HG03095 (cell line): ENCODE data around the gene SLC2A10.

Experiments
- ATAC-seq: cut with Tn5 transposase; IDR thresholded peaks from one replicate; pipeline ENCODE4 v1.9.1; 2021; ENCODE audit warnings: moderate library complexity; ENCODE audit not compliant: unreplicated experiment

Gene SLC2A10

GRCh38 chr20:46725186-46726165 is 16.0 kb downstream of the SLC2A10 start:
- no peak for ATAC-seq

DNA sequence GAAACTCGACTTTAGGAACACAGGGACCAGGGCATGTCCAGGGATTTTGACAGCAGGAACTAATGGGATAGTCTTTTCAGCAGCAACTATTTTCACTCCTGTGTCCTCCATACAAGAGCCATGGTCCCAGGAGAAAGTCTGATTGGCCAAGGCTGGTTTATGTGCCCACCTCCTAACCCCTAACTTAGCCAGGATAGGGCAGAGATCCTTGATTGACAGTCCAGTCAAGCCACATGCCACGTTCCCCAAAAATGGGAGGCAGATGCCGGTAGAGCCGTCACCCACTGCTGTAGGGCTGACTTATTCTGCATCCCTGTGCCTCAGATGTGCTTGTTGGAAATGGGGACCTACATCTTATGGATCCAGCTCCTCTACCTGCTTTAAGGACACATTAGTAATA is 22.3 kb downstream of the SLC2A10 start:
- ATAC-seq: no peak

- ATAC-seq: no peak
These were observed 26.0 kb downstream of the SLC2A10 start for GRCh38 chr20:46735436-46735835.

DNA sequence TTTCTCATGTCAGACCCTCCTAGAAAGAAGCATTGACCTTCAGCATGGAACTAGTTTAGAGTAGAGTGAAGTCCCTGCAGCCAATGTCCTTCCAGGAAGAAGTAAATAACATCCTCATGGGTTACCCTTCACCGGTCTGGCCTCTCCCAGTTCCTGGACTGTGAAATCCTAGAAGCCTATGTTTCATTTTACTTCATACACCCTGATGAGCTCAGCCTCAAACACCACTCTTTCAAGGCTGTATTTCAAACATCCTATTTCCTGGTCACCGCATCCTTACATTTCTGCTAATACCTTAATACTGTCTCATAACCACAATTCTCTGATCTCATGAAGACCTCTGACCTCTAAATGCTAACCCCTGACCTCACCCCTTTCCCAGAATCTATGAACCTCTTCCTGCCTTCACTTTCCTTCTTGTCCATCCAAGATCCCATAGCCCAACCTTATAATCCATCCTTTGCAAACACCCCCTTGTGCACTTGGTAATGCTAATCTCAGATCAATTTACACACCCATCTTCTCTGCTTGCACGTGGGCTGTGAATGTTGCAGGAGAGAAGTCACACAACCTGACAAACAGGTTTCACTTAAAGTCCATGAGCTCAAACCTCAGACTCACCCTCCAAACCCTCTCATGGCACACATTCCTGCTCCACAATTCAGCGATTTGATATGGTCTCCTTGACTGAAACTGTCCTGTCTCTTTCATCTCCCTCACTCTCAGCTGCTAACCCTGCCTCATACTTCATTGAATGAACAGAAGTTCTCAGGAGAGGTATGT is 30.2 kb downstream of the SLC2A10 start:
- no peak for ATAC-seq

- no peak for ATAC-seq
These were observed 30.8 kb downstream of the SLC2A10 start for GRCh38 chr20:46740214-46740609.

GRCh38 chr20:46741924-46742668 is 32.6 kb downstream of the SLC2A10 start:
- no peak for ATAC-seq

- no peak for ATAC-seq
These were observed 33.2 kb downstream of the SLC2A10 start for GRCh38 chr20:46742669-46743045.

GRCh38 chr20:46743088-46743487 is 33.6 kb downstream of the SLC2A10 start:
- no peak for ATAC-seq

DNA sequence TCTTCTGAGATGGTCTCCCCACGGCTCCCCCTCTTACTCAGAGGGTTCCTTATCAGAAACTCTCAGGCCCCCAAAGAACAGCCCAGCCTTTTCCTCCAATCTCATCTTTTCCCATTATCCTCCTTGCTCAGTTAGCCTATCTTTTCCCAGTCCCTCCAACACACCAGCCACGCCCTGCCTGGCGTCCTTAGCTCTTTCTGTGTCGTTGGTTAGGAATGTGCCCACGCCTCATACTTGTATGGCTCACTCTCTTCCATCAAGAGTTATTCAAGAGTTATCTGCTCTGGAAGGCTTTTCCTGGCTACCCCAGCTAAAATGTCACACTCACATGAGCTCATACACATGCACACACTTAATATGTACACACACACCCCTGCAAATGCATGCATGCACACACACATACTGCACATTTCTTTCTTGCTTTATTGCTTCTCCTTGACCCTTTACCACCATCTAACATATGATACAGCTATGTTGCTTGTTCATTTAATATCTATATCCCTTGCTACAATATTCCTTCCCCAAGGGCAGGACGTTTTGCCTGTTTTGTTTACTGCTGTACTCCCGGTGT is 37.6 kb downstream of the SLC2A10 start:
- no peak for ATAC-seq

DNA sequence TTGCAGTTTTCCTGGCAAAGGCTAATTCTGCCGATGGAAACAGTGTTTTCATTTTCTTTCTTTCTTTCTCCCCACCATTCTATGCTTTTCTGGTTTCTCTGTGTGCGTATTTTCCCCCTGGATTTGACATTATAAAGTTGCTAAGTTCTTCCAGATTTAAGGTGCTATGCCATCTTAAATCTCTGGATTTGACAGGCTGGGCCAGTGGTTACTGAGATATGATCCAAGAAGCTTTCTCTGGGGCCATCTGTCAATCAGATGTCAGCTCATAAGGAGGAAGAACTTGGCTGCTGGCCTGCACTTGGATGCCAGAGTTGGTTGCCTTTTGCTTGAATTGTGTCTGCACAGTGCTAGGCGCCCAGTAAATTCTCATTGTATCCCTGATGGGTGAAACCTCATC is 39.7 kb downstream of the SLC2A10 start:
- no peak for ATAC-seq

GRCh38 chr20:46751856-46752255 is 42.4 kb downstream of the SLC2A10 start:
- ATAC-seq: no peak

- no peak for ATAC-seq
These were observed 43.3 kb downstream of the SLC2A10 start for GRCh38 chr20:46752728-46753127.

DNA sequence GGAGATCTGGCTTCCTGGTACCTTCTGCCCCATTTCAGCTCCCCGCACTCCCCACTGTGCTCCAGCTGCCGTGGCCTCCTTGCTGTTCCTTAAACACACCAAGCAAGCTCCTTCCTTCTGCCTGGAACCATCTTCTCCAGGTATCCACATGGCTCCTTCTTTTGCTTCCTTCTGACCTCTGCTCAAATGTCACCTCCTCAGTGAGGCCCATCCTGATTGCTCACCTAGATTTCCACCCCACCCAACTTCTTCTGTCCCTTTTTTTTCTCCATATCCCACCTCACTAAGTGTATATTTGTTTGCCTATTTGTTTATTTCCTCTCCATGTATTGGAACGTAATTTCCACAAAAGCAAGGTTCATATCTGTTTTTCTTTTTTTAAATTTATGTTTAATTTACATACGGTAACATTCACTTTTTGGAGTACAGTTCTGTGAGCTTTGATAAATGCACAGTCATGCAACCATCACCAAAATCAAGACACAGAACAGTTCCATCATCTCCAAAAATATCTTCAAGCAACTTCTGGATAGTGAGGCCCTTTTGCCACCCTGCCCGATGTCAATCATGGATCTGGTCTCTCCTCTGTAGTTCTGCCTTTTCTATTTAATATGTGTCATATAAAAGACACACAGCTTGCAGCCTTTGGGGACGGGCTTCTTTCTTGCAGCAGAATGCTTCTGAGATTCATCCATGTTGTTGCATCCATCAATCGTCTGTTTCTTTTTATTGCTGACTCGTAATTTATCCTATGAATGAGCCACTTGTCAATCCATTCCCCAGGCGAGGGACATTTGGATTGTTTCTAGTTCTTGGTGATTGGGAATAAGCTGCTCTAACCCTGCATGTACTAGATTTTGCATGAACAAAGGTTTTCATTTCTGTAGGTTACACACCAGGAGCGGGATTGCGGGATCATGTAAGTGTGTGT is 46.3 kb downstream of the SLC2A10 start:
- ATAC-seq: no peak

DNA sequence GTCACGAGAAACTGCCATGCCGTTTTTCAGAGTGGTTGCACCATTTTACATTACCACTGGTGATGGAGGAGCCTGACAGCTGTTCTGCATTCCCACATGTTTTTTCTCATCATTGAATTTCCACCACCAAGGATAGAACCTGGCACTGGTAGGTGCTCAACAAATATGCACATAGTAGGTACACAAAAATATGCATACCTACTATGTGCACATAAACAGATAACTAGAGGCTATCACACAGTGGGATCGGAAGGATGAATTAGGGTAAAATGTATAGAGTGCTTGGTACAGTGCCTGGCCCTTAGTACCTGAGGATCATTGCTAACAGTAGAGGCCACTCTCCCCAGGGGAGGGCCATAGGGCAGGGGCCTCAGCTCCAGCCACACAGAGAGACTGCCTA is 47.0 kb downstream of the SLC2A10 start:
- no peak for ATAC-seq

GRCh38 chr20:46757135-46757534 is 47.7 kb downstream of the SLC2A10 start:
- no peak for ATAC-seq

DNA sequence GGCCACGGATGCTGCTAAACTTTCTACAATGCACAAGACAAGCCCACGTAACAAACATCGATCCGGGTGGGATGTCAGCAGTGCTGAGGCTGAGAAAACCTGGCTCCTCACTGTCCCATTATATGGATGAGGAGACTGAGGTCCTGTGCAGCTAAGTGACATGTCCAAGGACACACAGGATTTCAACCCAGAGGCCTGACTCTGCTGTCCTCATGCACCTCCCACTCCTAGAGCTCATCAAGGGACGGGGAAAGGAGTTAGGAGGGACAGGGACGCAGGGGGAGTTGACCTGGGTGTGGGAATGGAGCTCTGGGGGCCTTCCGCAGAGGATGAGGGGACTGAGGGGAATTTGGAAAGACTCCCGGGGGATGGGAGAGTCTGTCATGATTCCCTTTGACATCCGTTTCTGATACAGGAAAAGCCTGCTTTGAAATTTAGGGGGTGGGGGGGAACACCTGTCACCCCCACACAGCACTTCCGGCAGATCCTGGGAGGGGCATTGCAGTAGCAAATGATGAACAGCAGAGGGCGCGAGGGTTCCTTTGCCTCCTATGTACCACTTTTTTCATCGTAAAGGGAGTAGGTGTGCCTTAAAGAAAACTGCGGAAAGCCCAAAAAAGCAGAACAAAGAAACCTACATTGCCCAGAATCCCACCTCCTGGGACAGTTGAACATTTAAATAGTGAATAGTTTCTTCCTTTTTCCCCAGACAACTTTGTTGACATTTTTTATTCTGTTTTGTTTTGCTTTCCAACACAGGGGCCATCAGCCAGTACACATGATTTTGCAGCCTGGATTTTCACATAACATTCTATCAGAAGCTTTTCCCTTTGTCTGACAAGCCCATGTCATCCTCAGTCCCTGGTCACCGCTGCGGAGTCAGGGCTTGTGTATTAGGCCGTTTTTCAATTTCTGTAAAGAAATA is 48.6 kb downstream of the SLC2A10 start:
- no peak for ATAC-seq

- ATAC-seq: no peak
These were observed 49.6 kb downstream of the SLC2A10 start for GRCh38 chr20:46758929-46759669.

DNA sequence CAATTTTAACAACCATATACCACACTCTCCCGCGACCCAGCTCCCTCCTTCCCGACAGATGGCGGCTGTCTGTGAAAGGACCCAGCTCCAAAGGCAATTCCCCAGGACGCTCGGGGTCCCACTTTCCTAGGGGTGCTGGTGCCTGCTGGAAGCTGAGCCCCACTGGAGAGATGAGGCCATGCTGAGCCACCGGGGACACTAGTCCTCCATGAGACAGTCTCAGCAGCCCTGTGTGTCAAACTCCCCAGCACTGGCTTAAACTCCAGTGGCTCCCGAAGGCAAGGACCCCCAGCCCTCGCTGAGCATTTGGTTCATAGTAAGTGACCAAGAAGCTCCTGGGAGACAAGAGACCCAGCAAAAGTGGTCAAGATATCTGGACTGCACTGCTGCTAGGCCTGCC is 52.1 kb downstream of the SLC2A10 start:
- ATAC-seq: no peak
